ENCODE results near the gene APOC1. TPM values are rescaled to one million over a fixed set of nuclear protein-coding genes. Genes with fewer than 3 reads are reported as not detected.
A peak's percentile ranks its signal among the peaks of the same experiment; 100 is the strongest.
"Not testable (repeated sequence)": the region's sequence is repeated elsewhere in the genome, so short reads cannot be mapped to it uniquely, and the experiment has no call there.

APOC1 gene
- total and polyA plus RNA-seq, 8 donors: 1.1 to 213 (median 6.3) TPM

- Histone ChIP-seq H3K36me3 (no peaks in the 10 kb centered on the region), H3K27me3 (no peaks in the 10 kb centered on the region), H3K4me1 (no peaks in the 10 kb centered on the region), H3K4me3 (no peak overlapping the region), H3K27ac (no peak overlapping the region), H3K9me3 (no peaks in the 10 kb centered on the region)
- 56 to 59% methylated on average over 8 of the region's 8 CpGs for whole genome bisulfite sequencing, 2 donors
- intact Hi-C loops (cut with DNase I): no loop called here
- FAIRE-seq: no peak
- TF ChIP-seq CTCF (IDR thresholded peaks at IDR 0.05): no peak
- peak in 3 of 4 donors; percentile 32 to 66 (median 59) for ATAC-seq
- peak in 4 of 6 donors; percentile 30 to 70 (median 44) for DNase-seq
Measured at GRCh38 chr19:44925114-44925891, 10.9 kb downstream of the APOC1 start.

- WGBS, 2 donors: 44 to 58% methylated on average over 16 to 17 of the region's 19 CpGs
Measured at GRCh38 chr19:44926245-44927077, 12.1 kb downstream of the APOC1 start.

GRCh38 chr19:44927746-44928145, 13.3 kb downstream of the APOC1 start:
- WGBS, 2 donors: 43 to 47% methylated on average over 5 of the region's 5 CpGs
- ATAC-seq (no peak), DNase-seq (no peak), FAIRE-seq (no peak)
- H3K27me3 ChIP-seq: no peaks in the 10 kb centered on the region
- H3K4me1 ChIP-seq: no peaks in the 10 kb centered on the region
- no peak for TF ChIP-seq CTCF (IDR thresholded peaks at IDR 0.05)
- no peak overlapping the region for H3K4me3 ChIP-seq
- H3K9me3 ChIP-seq: no peaks in the 10 kb centered on the region
- intact Hi-C loops (cut with DNase I): no loop called here
- H3K27ac ChIP-seq: no peak overlapping the region
- H3K36me3 ChIP-seq: no peaks in the 10 kb centered on the region

More at GRCh38 chr19:44926245-44927077, 12.1 kb downstream of the APOC1 start:
- H3K36me3 ChIP-seq; H3K27me3 ChIP-seq; FAIRE-seq; H3K4me1 ChIP-seq; H3K27ac ChIP-seq; H3K9me3 ChIP-seq; intact Hi-C loops (cut with DNase I): not testable (repeated sequence)
- peak overlapping the region in 1 of 4 donors; percentile 25 for H3K4me3 ChIP-seq
- DNase-seq: peak in 1 of 6 donors; percentile 13
- peak in 3 of 4 donors; percentile 14 to 42 (median 20) for ATAC-seq

- no peaks in the 10 kb centered on the region for H3K27me3 ChIP-seq
- no peaks in the 10 kb centered on the region for H3K36me3 ChIP-seq
- WGBS, 2 donors: 46% methylated on average over 7 of the region's 7 CpGs
- TF ChIP-seq CTCF (IDR thresholded peaks at IDR 0.05): no peak
- FAIRE-seq: no peak
- no peaks in the 10 kb centered on the region for H3K4me1 ChIP-seq
- intact Hi-C loops (cut with DNase I): no loop called here
- no peak for DNase-seq
- no peak overlapping the region for H3K4me3 ChIP-seq
- H3K27ac ChIP-seq: no peak overlapping the region
- no peaks in the 10 kb centered on the region for H3K9me3 ChIP-seq
- no peak for ATAC-seq
Measured at GRCh38 chr19:44930088-44930487, 15.7 kb downstream of the APOC1 start.

DNA sequence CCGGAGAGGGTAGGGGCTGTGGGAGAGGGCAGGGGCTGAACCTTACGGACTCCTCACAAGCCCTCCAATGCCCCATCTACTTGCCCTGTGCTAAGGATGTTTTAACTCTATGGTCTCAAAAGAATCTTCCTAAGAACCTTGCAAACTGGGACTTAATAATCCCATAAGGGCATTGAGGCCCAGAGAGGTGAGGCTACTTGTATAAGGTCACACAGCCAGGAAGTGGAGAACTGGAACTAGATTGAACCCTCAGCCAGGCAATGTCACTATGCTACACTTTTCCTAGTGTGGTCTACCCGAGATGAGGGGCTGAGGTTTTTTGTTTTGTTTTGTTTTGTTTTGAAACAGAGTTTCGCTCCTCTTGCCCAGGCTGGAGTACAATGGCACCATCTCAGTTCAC, 17.1 kb downstream of the APOC1 start:
- DNase-seq: no peak
- no peaks in the 10 kb centered on the region for H3K27me3 ChIP-seq
- WGBS, 2 donors: 84 to 88% methylated on average over 4 of the region's 4 CpGs

More for the DNA sequence above, 17.1 kb downstream of the APOC1 start:
- ATAC-seq (no peak), FAIRE-seq (no peak)
- no peak overlapping the region for H3K27ac ChIP-seq
- H3K36me3 ChIP-seq: no peaks in the 10 kb centered on the region
- H3K9me3 ChIP-seq: no peaks in the 10 kb centered on the region
- no peak for TF ChIP-seq CTCF (IDR thresholded peaks at IDR 0.05)
- peaks cover 0 to 7% (median 6%) of the 10 kb centered on the region in 3 donors for H3K4me1 ChIP-seq
- H3K4me3 ChIP-seq: no peak overlapping the region
- intact Hi-C loops (cut with DNase I): no loop called here

Data from pancreas (tissue), 10 donors.